GM18858 (cell line): ENCODE measurements around the gene WWOX.

Experiments
- ATAC-seq: cut with Tn5 transposase; IDR thresholded peaks from one replicate; pipeline ENCODE4 v1.9.1; 2021; ENCODE audit not compliant: unreplicated experiment

The WWOX gene

DNA sequence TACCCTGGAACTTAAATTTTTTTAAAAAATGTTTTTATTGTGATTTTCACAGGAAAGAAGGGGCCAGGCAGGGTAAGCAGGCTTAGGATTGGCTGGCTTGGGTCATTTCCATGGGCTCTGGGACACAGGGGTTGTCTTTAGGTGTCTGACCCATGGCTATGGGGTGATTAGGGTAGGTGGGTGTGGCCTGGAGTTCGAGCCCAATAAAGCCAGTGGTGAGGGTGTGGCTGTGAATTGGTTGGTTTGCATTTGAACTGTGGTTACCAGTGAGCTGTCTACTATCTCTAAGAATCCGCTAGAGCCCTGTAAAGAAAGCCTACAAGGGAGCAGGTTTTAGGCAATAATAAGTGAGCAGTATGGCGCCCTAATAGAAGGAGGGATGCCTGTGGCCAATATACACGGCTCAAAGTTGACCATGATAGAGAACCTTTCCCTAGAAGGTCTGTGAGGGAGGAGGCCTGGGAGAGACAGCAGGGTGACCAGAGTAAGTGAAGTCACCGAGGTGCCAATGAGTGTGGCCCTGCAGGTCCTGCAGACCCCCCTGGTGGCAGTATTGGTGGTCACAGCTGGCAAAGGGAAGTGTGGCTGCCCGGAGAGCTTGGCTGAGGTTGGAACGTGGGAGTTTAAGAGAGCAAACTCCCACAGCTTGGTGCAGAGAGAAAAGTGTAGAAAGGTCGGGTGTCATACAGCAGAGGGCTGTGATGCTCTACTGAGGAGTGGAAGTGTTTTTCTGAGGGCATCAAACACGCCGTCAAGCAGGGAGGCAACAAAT is 454.0 kb downstream of the WWOX start:
- ATAC-seq, result no peak

DNA sequence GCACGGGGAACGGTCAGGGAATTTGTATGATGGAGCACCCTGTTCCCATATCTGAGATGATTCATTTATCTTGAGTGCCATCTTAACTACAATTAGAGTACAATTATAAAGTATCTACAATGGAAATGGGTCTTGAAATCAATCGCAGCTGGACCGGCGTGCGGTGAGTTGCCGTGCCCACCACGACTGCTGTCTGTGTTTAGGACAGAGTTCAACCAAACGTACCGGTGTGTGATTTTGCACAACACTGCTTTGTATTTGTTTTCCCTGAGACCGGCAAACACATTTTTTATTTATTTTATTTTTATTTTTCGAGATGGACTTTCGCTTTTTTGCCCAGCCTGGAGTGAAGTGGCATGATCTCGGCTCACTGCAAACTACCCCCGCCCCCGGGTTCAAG is 457.0 kb downstream of the WWOX start:
- no peak for ATAC-seq

GRCh38 chr16:78560997-78561396 is 461.5 kb downstream of the WWOX start:
- no peak for ATAC-seq

- no peak for ATAC-seq
Measured at GRCh38 chr16:78562111-78562510, 462.7 kb downstream of the WWOX start.

GRCh38 chr16:78562650-78563049 is 463.2 kb downstream of the WWOX start:
- no peak for ATAC-seq

DNA sequence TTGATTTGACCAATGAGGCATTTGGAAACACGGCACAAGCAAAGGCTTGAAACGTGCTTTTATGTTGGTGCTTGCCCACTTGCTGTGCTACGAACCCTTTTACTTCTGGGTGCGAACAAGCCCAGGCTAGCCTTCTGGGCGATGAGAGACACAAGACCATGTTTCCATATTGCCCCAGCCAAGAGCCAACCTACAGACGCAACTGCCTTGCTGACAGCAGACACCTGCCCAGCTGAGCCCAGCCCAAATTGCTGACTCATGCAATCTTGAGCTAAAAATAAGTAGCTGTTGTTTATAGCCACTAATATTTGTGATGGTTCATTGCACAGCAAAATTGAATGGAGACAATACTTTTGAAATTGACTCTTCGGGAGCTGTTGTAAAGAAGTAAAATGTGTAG is 464.5 kb downstream of the WWOX start:
- ATAC-seq, result no peak

GRCh38 chr16:78566397-78567073 is 467.1 kb downstream of the WWOX start:
- no peak for ATAC-seq

DNA sequence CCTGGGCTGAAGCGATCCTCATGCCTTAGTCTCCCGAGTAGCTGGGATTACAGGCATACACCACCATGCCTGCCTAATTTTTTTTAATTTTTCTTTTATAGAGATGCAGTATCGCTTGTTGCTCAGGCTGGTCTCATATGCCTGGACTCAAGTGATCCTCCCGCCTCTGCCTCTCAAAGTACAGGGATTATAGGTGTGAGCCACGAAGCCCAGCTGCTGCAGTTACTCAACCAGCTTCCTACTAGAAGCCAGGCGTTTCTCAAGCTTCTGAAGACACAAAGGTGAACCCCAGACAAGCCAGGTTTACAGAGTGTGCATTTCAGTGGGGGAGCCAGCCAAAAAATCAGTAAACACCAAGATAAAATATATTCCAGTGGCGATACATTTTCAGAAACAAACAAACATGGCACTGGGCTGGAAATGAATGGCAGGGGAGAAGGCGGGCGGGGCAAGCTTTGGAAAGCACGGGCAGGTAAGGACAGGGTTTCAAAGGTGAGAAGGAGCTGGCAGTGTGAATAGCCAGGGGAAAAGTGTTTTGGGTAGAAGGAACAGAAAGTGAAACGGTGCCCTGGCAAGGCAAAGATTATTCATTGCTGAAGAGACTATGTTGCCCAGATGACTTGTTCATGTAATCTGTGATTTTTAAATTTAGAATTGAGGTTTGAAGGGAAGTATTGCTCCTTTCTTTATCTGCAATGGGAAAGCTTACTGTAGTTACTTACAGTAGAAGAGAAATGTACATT is 471.1 kb downstream of the WWOX start:
- ATAC-seq, result no peak

- no peak for ATAC-seq
Measured at GRCh38 chr16:78571434-78571833, 472.0 kb downstream of the WWOX start.

GRCh38 chr16:78571898-78572358 is 472.5 kb downstream of the WWOX start:
- ATAC-seq, result no peak

DNA sequence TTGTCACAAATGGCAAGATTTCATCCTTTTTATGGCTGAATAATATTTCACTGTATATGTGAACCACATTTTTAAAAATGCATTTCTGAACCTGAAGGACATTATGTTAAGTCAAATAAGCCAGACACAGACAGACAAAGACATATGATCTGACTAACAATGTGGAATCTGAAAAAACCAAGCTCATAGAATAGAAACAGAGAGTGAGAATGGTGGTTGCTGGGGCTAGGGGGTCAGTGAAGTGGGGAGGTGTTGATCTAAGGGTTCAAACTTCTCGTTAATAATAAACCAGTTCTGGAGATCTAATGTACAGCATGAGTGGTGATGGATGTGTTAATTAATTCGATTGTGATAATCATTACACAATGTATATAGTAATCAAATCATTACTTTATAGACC is 475.1 kb downstream of the WWOX start:
- ATAC-seq, result no peak

- ATAC-seq, result no peak
Measured at GRCh38 chr16:78576941-78577340, 477.5 kb downstream of the WWOX start.

GRCh38 chr16:78577630-78578029 is 478.2 kb downstream of the WWOX start:
- no peak for ATAC-seq

GRCh38 chr16:78579020-78579419 is 479.6 kb downstream of the WWOX start:
- no peak for ATAC-seq

- no peak for ATAC-seq
Measured at GRCh38 chr16:78583441-78583840, 484.0 kb downstream of the WWOX start.

- no peak for ATAC-seq
Measured at GRCh38 chr16:78584213-78584860, 484.9 kb downstream of the WWOX start.

- ATAC-seq, result no peak
Measured at GRCh38 chr16:78584991-78585390, 485.5 kb downstream of the WWOX start.

GRCh38 chr16:78589331-78589730 is 489.9 kb downstream of the WWOX start:
- ATAC-seq, result no peak

DNA sequence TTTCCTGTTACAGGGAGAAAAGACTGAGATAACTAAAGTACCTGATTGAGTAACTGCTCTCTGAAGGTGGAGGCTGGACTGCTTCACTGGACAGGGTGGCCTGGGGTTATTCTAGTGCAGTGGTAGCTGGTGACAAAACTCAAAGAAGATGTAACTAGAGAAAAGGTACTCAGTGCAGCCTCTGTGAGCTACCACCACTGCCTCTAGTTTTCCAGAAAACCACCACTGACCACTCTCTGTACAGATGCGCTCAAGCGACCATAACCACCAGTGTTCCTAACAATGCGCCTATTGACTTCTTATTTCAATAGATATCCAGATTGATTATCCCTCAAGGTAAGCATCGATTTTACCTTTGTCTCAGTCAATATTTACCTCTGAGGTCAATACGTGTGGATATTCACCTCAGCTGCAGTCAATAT is 492.2 kb downstream of the WWOX start:
- ATAC-seq, result no peak

DNA sequence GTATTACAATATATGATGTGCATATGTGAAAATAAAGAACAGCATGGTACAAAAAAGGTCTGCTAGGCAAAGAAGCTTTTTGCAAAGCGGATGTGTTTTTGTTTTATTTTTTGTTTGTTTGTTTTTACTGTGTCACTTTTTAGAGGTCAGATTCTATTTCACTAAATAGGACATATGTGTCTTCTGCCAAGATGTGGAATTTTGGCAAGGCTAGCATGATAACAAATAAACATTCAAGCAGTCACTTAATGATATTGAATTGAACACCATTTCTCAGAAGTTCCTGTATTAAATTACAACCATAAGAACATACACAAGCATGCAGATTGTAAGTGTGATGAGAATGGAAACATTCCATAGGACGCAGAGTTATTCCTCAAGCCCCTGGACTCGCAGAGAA is 492.7 kb downstream of the WWOX start:
- no peak for ATAC-seq

- no peak for ATAC-seq
Measured at GRCh38 chr16:78593352-78593751, 493.9 kb downstream of the WWOX start.
